ENCODE measurements around the gene NAALADL2. TPM values are rescaled to one million over a fixed set of nuclear protein-coding genes. Genes with fewer than 3 reads are reported as not detected.
"Not testable (repeated sequence)": the region's sequence is repeated elsewhere in the genome, so short reads cannot be mapped to it uniquely, and the experiment has no call there.

The NAALADL2 gene
- total RNA-seq, 1 donor from 2014 or later = 5.9 TPM

- Histone ChIP-seq H3K4me1 (no peaks in the 10 kb centered on the region), H3K9me3 (no peaks in the 10 kb centered on the region)
- intact Hi-C loops (cut with DNase I) = no loop called here
These were observed 967.6 kb downstream of the NAALADL2 start for GRCh38 chr3:175826759-175827158.

DNA sequence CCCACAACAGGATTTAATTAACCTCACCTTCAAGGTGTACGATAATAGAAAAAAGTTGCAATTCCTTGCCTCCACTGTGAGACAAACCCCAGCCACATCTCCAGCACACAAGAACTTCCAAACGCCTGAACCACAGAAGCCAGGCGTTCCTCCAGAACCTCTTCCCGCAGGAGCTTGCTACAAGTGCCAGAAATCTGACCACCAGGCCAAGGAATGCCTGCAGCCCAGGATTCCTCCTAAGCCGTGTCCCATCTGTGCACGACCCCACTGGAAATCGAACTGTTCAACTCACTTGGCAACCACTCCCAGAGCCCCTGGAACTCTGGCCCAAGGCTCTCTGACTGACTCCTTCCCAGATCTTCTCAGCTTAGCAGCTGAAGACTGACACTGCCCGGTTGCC, 970.7 kb downstream of the NAALADL2 start:
- intact Hi-C loops (cut with DNase I); H3K27ac ChIP-seq; H3K36me3 ChIP-seq; DNase-seq (ENCODE audit: low spot score in 2 of 2); H3K4me3 ChIP-seq; H3K9me3 ChIP-seq; H3K27me3 ChIP-seq; H3K4me1 ChIP-seq: not testable (repeated sequence)

More at GRCh38 chr3:175826759-175827158, 967.6 kb downstream of the NAALADL2 start:
- Histone ChIP-seq H3K27me3 (no peaks in the 10 kb centered on the region), H3K36me3 (no peaks in the 10 kb centered on the region), H3K4me3 (no peak overlapping the region), H3K27ac (no peak overlapping the region)
- DNase-seq (ENCODE audit: low spot score in 2 of 2) = no peak
- no peak for TF ChIP-seq CTCF (IDR thresholded peaks at IDR 0.05)

DNA sequence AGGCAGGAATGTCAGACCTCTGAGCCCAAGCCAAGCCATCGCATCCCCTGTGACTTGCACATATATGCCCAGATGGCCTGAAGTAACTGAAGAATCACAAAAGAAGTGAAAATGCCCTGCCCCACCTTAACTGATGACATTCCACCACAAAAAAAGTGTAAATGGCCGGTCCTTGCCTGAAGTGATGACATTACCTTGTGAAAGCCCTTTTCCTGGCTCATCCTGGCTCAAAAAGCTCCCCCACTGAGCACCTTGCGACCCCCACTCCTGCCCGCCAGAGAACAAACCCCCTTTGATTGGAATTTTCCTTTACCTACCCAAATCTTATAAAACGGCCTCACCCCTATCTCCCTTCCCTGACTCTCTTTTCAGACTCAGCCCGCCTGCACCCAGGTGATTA, 976.6 kb downstream of the NAALADL2 start:
- DNase-seq (ENCODE audit: low spot score in 2 of 2); H3K36me3 ChIP-seq; H3K4me1 ChIP-seq; H3K4me3 ChIP-seq; H3K27ac ChIP-seq; H3K27me3 ChIP-seq; H3K9me3 ChIP-seq; intact Hi-C loops (cut with DNase I): not testable (repeated sequence)

DNA sequence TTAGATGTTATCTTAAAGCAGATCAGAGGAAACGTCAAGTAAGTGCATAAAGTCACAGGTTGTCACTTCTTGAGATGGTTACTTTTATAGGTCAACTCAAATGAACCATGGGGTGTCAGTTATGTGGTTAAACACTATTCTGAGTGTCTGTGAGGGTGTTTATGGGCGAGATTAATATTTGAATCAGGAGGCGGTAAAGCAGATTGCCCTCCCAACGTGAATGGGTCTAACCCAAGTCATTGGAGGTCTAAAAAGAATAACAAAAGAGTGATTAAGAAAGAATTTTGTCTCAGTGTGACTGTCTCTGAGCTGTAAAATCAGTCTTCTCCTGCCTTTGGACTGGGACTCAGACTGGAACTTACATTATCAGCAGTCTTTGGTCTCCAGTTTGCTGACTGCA, 977.5 kb downstream of the NAALADL2 start:
- Histone ChIP-seq H3K4me3 (no peak overlapping the region), H3K9me3 (no peaks in the 10 kb centered on the region), H3K27ac (no peak overlapping the region), H3K27me3 (no peaks in the 10 kb centered on the region), H3K36me3 (no peaks in the 10 kb centered on the region), H3K4me1 (no peaks in the 10 kb centered on the region)
- TF ChIP-seq CTCF (IDR thresholded peaks at IDR 0.05) = no peak
- intact Hi-C loops (cut with DNase I) = no loop called here
- DNase-seq (ENCODE audit: low spot score in 2 of 2) = no peak

DNA sequence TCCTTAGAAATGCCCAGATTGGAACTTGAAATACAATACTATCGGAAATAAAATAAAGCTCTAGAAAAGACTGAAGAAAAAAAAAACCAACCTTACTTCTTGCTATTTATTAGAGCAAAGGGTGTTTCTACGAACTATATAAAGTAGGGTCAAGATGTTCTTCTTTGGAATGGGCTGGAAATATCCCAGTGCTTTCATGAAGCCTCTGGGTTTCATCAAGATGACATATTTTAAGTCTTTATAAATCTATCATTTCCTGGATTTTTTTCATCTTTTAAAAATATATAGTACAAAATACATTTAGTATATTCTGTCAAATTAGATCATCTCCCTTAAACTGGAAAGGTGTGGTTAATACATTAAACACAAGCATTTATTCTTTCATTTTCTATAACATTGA, 978.8 kb downstream of the NAALADL2 start:
- Histone ChIP-seq H3K36me3 (no peaks in the 10 kb centered on the region), H3K27ac (no peak overlapping the region), H3K9me3 (no peaks in the 10 kb centered on the region), H3K4me3 (no peak overlapping the region), H3K27me3 (no peaks in the 10 kb centered on the region), H3K4me1 (no peaks in the 10 kb centered on the region)
- DNase-seq (ENCODE audit: low spot score in 2 of 2) = no peak
- no peak for TF ChIP-seq CTCF (IDR thresholded peaks at IDR 0.05)
- intact Hi-C loops (cut with DNase I) = no loop called here

- DNase-seq (ENCODE audit: low spot score in 2 of 2) = no peak
- intact Hi-C loops (cut with DNase I) = no loop called here
- no peak overlapping the region for H3K4me3 ChIP-seq
- no peak for TF ChIP-seq CTCF (IDR thresholded peaks at IDR 0.05)
- H3K27me3 ChIP-seq = no peaks in the 10 kb centered on the region
- H3K36me3 ChIP-seq = no peaks in the 10 kb centered on the region
- H3K4me1 ChIP-seq = no peaks in the 10 kb centered on the region
- H3K9me3 ChIP-seq = no peaks in the 10 kb centered on the region
- H3K27ac ChIP-seq = no peak overlapping the region
These were observed 980.4 kb downstream of the NAALADL2 start for GRCh38 chr3:175839366-175840005.

DNA sequence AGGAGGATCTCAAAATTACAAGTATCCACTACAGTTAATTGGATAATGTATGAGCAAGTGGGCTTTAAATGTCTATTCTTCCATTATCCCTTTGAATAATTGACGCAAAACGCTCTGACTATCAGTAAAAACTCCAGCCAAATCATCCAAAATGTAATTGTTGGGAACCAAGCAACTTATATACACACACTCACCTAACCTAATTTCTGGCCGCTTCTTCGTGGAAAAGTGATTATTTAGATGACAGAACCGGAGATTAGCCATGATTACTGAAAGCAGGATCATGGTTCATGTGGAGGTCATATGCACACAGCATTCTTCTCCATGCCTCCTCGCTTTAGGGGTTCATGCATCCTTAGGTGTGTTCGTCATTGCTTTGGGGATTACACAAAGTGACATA, 992.4 kb downstream of the NAALADL2 start:
- TF ChIP-seq CTCF (IDR thresholded peaks at IDR 0.05) = no peak
- H3K27ac ChIP-seq = no peak overlapping the region
- intact Hi-C loops (cut with DNase I) = no loop called here
- H3K4me3 ChIP-seq = no peak overlapping the region
- H3K9me3 ChIP-seq = no peaks in the 10 kb centered on the region
- no peaks in the 10 kb centered on the region for H3K36me3 ChIP-seq
- H3K27me3 ChIP-seq = no peaks in the 10 kb centered on the region
- no peaks in the 10 kb centered on the region for H3K4me1 ChIP-seq
- no peak for DNase-seq (ENCODE audit: low spot score in 2 of 2)
